ENCODE measurements around the gene NPHP1.
"Not testable (repeated sequence)": the region's sequence is repeated elsewhere in the genome, so short reads cannot be mapped to it uniquely, and the experiment has no call there.

DNA sequence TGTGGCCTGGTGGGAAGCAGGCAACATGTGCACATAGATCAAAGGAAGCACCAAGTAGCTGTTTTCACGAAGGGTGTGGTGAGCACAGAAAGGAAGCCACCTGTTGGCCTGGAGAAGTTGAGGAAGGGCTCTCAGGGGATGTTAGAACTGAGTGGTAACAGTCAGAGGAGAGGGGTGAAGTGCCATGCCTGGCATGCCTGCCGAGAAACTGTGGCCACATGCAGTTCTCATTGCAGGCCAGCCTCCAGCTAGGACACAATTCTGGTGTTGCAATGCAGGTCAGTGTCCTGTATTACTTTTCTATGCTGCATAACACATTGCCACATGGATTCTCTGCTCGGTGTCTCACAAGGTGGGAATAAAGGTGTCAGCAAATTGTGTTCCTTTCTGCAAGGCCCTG is 38.5 kb upstream of the NPHP1 start:
- TF ChIP-seq, protein P1, sequence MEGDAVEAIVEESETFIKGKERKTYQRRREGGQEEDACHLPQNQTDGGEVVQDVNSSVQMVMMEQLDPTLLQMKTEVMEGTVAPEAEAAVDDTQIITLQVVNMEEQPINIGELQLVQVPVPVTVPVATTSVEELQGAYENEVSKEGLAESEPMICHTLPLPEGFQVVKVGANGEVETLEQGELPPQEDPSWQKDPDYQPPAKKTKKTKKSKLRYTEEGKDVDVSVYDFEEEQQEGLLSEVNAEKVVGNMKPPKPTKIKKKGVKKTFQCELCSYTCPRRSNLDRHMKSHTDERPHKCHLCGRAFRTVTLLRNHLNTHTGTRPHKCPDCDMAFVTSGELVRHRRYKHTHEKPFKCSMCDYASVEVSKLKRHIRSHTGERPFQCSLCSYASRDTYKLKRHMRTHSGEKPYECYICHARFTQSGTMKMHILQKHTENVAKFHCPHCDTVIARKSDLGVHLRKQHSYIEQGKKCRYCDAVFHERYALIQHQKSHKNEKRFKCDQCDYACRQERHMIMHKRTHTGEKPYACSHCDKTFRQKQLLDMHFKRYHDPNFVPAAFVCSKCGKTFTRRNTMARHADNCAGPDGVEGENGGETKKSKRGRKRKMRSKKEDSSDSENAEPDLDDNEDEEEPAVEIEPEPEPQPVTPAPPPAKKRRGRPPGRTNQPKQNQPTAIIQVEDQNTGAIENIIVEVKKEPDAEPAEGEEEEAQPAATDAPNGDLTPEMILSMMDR (IDR thresholded peaks at IDR 0.05): not testable (repeated sequence)
- not testable (repeated sequence) for TF ChIP-seq ZFX (IDR thresholded peaks at IDR 0.05; ENCODE audit: borderline replicate concordance)
